G401 (cell line): ENCODE measurements around the gene SOD2. TPM values are rescaled to one million over a fixed set of nuclear protein-coding genes. Genes with fewer than 3 reads are reported as not detected.
"Not testable (repeated sequence)": the region's sequence is repeated elsewhere in the genome, so short reads cannot be mapped to it uniquely, and the experiment has no call there.

Experiments used
- DNase-seq: peaks from one replicate; pipeline ENCODE4 v3.0.0-alpha.2; 2015; ENCODE audit warnings: low spot score
- in situ Hi-C: cut with HindIII; loops from 2 replicates; pipeline ENCODE4 v1.10.0; 2016; ENCODE audit warnings: low sequenced_read_pairs, mixed read lengths
- total RNA-seq: library from RNA; depleted of rRNA; stranded (reverse); fragments of >200 nt; shearing (Covaris generic); gene quantifications from 2 replicates; pipeline ENCODE4 v1.2.3, GENCODE V29; 2014

The SOD2 gene
- total RNA-seq, 1 experiment from 2014 or later: 38.2 TPM

DNA sequence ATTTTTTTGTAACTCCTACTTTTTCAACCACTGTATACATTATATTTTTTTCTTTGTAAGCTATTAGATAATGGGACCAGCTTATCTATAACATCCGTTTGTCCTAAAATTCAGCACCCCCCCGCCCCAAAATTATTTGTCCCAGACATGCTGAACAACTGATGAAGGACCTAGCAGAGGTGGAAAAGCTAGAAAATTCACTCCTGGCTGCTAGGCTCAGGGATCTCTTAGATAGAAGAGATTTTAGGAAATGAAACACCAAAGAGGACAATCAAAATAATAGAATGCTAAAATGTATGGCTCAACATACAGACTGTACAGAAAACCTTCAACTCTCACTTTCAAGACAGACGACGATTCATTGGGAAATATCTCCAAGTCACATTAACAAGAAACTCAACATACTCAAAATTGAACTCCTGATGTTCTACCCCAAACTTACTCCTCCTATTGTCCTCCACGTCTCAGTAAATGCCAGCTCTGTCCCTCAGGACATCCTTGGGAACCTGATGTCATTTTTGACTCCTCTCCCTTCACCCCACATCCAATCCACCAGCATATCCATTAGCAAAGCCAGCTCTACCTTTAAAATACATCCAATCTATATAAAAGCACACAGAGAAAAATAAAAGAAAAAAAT is 4.7 kb downstream of the SOD2 start:
- in situ Hi-C loops: no loop called here

GRCh38 chr6:159687341-159687740 is 5.7 kb downstream of the SOD2 start:
- DNase-seq: no peak
- in situ Hi-C loops: no loop called here

More for the DNA sequence above, 4.7 kb downstream of the SOD2 start:
- no peak for DNase-seq

DNA sequence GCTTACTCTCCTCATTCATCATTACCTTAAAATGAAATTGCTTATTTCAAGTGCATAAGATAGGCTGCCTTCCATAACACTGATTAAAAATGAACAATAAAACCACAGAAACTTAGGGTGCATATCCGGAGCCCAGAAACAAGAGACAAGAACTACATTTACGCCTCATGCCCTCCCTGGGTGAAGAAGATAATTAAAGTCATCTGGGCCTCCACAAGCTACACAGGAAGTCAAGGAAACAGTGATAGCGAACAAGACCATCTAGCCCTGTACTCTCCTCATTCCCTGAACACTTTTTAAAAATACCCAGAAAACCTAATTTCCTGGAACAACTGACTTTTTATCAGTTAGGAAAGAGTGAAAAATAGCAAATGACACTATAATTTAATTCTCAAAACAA is 6.3 kb downstream of the SOD2 start:
- in situ Hi-C loops: no loop called here

GRCh38 chr6:159686040-159686439 is 7.0 kb downstream of the SOD2 start:
- in situ Hi-C loops: no loop called here
- no peak for DNase-seq

More for the DNA sequence above, 6.3 kb downstream of the SOD2 start:
- no peak for DNase-seq

GRCh38 chr6:159684013-159684304 is 9.1 kb downstream of the SOD2 start:
- no peak for DNase-seq
- in situ Hi-C loops: no loop called here

DNA sequence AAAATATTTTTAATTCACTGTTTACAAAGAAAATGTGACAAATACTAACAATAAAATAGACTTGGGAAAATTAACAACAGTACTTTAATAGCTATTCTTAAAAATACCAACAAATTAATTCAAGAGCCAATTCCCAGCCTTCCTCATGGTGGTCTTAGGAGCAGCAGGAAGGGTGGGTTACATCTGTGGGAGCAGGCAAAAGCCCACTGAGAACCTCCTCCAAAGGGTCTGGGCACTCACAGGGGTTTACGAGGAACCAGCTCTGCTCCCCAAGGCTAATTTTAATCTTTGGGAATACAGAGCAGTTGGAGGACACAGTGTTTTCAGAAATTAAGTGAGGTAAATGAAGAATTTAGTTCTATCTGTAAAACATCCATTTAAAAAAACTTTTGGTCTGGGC is 10.2 kb downstream of the SOD2 start:
- in situ Hi-C loops: no loop called here
- DNase-seq: no peak

GRCh38 chr6:159682295-159682694 is 10.7 kb downstream of the SOD2 start:
- DNase-seq: no peak
- in situ Hi-C loops: no loop called here

GRCh38 chr6:159681191-159681880 is 11.7 kb downstream of the SOD2 start:
- in situ Hi-C loops: no loop called here

DNA sequence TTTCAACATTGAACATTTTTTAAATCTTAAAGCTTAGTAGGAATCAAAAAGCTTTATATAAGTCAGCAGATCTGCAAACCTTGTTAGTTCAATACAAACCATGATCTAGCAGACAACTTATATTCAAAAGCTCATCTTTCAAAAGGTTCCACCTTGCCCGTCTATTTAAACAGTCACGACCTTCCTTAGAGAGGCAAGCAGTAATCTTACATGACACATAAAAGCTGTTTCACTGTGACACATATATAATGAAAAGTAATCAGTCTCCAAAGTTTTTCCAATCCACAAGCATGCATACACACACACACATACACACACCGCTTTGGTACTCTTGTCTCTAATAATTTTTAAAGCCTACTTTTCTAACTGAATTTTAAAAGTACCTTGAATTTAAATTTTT is 12.9 kb downstream of the SOD2 start:
- in situ Hi-C loops: no loop called here
- DNase-seq: no peak

More at GRCh38 chr6:159681191-159681880, 11.7 kb downstream of the SOD2 start:
- no peak for DNase-seq

GRCh38 chr6:159679091-159680077 is 13.7 kb downstream of the SOD2 start:
- in situ Hi-C loops: no loop called here
- no peak for DNase-seq

DNA sequence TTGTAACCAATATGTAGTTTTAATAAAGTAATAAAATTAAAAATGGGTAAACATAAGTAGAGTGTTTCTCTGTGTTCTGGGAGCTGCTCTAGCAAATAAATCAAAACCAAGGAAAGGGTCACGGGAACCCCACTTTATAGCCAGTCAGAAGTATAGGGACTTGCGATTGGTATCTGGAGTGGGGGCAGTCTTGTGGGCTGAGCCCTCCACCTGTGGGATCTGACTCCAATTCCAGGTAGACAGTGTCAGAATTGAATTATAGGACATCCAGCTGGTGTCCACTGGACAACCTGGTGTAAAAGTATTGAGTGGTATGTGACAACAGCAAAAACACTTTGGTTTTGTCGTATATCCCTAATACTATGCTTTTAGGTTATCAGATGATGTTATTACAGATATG is 14.5 kb downstream of the SOD2 start:
- no peak for DNase-seq
- in situ Hi-C loops: no loop called here

DNA sequence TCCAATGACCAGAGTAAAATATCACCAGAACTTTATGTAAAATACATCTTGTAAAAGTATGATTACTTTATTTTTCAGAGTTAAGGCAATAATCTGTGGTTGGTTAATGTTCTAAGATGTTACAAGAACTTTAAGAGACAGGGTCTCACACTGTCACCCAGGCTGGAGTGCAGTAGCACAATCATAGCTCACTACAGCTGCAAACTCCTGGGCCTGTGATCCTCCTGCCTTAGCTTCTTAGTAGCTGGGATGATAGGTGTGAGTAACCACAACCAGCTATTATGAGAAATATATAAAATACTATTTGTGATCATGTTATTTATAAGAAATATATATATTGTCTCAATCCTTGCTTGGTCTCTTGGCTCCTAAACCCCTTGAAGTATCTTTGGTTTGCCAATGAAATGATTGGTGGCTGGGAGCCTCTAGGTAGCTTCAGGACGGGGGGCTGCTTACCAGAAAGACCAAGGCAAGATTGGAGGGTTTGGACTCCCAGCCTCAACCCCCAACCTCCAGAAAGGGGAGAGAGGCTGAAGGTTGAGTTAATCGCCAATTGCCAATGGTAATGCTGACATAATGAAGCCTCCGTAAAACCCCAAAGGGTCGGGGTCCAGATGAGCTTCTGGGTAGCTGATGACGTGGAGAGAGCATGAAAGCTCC is 15.4 kb downstream of the SOD2 start:
- in situ Hi-C loops: no loop called here
- DNase-seq: no peak

- DNase-seq: no peak
- in situ Hi-C loops: no loop called here
Measured at GRCh38 chr6:159676890-159677505, 16.0 kb downstream of the SOD2 start.

DNA sequence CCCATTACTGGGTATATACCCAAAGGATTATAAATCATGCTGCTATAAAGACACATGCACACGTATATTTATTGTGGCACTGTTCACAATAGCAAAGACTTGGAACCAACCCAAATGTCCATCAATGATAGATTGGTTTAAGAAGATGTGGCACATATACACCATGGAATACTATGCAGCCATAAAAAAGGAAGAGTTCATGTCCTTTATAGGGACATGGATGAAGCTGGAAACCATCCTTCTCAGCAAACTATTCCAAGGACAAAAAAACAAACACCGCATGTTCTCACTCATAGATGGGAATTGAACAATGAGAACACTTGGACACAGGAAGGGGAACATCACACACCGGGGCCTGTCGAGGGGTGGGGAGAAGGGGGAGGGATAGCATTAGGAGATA is 16.8 kb downstream of the SOD2 start:
- in situ Hi-C loops, DNase-seq: not testable (repeated sequence)

DNA sequence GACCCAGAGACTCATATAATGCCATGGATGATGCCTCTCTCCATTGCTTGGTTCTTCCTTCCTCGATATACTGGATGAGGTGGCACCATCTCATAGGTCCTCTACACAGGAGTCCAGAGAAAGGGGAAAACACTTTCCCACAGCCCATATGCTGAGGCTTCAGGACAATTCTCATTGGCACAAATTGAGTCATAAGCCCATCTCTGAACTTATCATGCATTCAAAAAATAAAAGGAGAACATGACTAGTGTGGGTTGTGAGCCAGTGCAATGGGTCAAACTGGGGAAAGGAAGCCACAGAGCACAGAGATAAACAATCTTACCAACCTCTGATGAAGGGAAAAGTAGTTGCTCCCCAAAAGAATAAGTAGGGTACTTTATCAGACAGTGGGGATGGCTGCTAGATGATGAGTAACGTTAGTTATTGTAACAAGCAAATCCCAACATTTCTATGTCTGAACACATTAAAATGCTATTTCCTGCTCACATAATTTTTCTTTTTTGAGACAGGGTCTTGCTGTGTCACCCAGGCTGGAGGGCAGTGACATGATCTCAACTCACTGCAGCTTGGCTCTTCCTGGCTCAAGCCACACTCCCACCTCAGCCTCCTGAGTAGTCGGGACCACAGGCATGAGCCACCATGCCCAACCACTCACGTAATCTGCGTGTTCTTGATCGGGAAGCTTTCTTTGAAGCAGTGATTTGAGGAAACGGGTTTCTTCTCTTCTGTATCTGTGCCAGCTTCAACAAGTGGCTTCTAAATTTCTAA is 27.0 kb downstream of the SOD2 start:
- in situ Hi-C loops: no loop called here
- DNase-seq: no peak

DNA sequence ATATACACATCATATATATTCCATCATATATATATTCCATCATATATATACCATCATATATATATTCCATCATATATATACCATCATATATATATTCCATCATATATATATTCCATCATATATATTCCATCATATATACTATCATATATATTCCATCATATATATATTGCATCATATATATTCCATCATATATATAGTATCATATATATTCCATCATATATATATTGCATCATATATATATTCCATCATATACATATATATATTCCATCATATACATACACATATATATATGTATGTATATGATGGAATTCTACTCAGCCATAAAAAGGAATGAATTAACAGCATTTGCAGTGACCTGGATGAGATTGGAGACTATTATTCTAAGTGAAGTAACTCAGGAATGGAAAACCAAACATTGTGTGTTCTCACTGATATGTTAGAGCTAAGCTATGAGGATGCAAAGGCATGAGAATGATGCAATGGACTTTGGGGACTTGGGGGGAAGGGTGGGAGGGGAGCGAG is 29.6 kb downstream of the SOD2 start:
- DNase-seq, in situ Hi-C loops: not testable (repeated sequence)

DNA sequence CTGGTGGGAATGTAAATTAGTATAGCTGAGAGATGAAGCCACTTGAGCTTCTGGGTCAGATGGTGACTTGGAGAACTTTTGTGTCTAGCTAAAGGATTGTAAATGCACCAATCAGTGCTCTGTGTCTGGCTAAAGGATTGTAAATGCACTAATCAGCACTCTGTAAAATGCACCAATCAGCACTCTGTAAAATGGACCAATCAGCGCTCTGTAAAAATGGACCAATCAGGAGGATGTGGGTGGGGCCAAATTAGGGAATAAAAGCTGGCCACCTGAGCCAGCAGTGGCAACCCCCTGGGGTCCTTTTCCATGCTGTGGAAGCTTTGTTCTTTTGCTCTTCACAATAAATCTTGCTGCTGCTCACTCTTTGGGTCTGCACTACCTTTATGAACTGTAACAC is 31.1 kb downstream of the SOD2 start:
- in situ Hi-C loops, DNase-seq: not testable (repeated sequence)

GRCh38 chr6:159655409-159655988 is 37.5 kb downstream of the SOD2 start:
- in situ Hi-C loops: no loop called here
- DNase-seq: no peak
